KOPT-K1 (cell line): ENCODE data around the gene TMEM107.
"Not testable (repeated sequence)": the region's sequence is repeated elsewhere in the genome, so short reads cannot be mapped to it uniquely, and the experiment has no call there.

Source experiments
- H3K27ac ChIP-seq: fragments of 200-600 bp; sonication (generic); 2 replicates; pipeline ENCODE4 v1.5.1; 2016; ENCODE audit warnings: antibody characterized with exemption, mild to moderate bottlenecking, low read depth, low read length; ENCODE audit not compliant: poor library complexity, severe bottlenecking
- H3K36me3 ChIP-seq: fragments of 200-600 bp; sonication (generic); 2 replicates; pipeline ENCODE4 v1.5.1; 2017; ENCODE audit warnings: antibody characterized with exemption, mild to moderate bottlenecking, low read length, moderate library complexity; ENCODE audit not compliant: insufficient read depth
- H3K9me3 ChIP-seq: fragments of 200-600 bp; sonication (generic); 2 replicates; pipeline ENCODE4 v1.5.1; 2017; ENCODE audit warnings: antibody characterized with exemption, low read length, mild to moderate bottlenecking; ENCODE audit not compliant: insufficient read depth, poor library complexity, severe bottlenecking

The TMEM107 gene

GRCh38 chr17:8175795-8176196 lies 384 bp downstream of the TMEM107 start:
- Histone ChIP-seq H3K27ac (peak overlapping the region; percentile 85), H3K9me3 (no peaks in the 10 kb centered on the region), H3K36me3 (no peaks in the 10 kb centered on the region)

DNA sequence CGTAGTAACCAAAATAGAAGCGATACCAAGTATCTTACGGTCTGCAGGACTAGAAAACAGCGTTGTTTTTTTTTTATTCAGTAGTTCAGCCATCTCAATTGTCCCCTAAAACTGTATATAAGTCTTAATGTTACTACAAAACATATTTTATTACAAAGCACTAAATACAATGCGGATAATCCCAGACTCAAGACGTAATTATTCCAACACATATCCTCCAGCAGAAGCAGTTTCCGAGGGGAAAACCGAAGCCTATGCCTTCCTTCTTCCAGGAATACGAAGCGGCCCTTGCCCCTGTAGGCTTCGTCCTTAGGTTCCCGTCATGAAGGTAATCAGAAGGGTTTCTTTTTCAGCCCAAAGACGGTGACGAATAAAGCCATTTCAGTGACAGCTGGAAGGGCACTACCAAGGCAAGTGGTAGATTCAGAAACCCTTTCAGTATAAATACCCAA lies 2.3 kb downstream of the TMEM107 start:
- Histone ChIP-seq H3K9me3 (no peaks in the 10 kb centered on the region), H3K36me3 (no peaks in the 10 kb centered on the region), H3K27ac (peak overlapping the region; percentile 94)

GRCh38 chr17:8173056-8173870 lies 2.9 kb downstream of the TMEM107 start:
- H3K27ac ChIP-seq: peak overlapping the region; percentile 94
- H3K36me3 ChIP-seq: no peaks in the 10 kb centered on the region
- no peaks in the 10 kb centered on the region for H3K9me3 ChIP-seq

- H3K9me3 ChIP-seq, H3K27ac ChIP-seq: not testable (repeated sequence)
These were observed 6.0 kb downstream of the TMEM107 start for GRCh38 chr17:8170186-8170585.

GRCh38 chr17:8167526-8167925 lies 8.7 kb downstream of the TMEM107 start:
- Histone ChIP-seq H3K9me3 (no peaks in the 10 kb centered on the region), H3K27ac (no peak overlapping the region), H3K36me3 (no peaks in the 10 kb centered on the region)

More at GRCh38 chr17:8170186-8170585, 6.0 kb downstream of the TMEM107 start:
- not testable (repeated sequence) for H3K36me3 ChIP-seq

DNA sequence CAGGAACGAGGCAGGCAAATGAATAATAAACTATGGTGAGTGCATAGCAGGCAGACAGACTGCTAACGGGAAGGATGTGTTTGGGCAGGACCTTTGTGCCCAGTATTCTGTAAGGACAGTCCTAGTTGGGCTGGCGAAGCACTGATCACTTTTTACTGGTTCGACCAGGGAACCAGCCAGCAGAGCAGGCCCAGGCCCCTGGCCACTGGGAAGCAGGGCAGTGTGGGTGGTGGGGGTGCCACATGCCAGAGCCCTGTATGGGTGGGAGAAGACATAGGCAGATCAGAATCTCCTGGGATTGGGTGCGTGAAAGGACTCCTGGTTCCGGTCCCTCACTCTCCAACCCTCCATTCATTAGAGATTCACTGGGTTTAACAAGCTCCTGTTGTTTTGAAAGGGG lies 9.4 kb downstream of the TMEM107 start:
- no peaks in the 10 kb centered on the region for H3K36me3 ChIP-seq
- H3K9me3 ChIP-seq: no peaks in the 10 kb centered on the region
- H3K27ac ChIP-seq: no peak overlapping the region

DNA sequence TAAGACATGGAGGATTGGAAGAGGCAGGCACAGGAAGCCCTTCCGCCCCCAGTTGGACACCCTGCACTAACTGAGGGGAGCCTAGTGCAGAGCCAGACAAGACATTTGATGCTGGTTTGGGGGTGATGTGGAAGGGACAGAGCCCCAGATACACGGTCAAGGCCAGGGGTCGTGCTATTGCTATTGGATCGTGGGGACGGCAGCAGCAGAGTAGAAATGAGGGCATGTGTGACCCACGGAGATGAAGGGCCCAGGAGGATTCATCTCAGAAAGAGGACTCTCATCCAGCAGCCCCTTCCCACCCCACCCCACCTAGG lies 11.4 kb downstream of the TMEM107 start:
- Histone ChIP-seq H3K36me3 (peaks cover 18% of the 10 kb centered on the region), H3K27ac (peak overlapping the region; percentile 91), H3K9me3 (no peaks in the 10 kb centered on the region)

DNA sequence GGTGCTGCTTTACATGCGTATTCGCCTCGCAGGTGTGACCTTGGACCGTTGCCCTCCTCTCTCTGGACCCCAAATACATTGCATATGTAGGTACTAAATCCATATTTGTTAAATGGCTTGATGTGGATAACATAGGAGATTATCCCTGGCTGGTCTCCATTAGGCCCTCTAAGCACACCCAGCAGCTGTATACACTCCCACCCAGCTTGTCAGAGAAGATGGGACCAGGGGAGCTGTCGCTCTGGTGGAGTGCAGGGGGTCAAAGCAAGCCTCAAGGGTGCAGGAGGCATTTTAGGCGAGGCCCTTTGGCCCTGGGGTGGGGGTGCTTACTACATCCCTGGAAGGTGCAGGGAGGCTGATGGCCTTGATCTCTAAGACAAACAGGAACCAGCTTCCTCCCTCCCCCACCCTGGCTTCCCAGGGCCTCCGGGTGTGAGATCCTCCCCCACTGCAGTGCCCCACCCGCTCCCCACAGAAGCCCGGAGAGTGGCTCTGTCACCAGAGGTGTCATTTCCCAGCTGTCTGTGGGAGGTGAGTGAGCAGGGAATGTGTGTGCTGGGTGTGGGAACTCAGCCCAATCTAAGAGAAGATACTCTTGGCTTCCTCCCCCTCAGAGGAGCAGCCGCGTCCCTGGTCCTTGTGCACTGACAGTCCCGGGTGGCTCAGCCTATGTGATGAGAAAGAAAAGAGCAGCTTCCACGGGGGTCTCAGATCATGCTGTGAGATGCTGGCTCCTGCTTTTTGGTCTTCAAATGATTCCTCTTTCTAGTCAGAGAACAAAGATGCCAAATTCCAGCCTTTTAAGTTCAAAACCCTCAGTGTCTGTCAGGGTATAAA lies 12.0 kb downstream of the TMEM107 start:
- no peaks in the 10 kb centered on the region for H3K9me3 ChIP-seq
- H3K36me3 ChIP-seq: peaks cover 24% of the 10 kb centered on the region
- H3K27ac ChIP-seq: peak overlapping the region; percentile 91

GRCh38 chr17:8162997-8163977 lies 12.9 kb downstream of the TMEM107 start:
- no peaks in the 10 kb centered on the region for H3K9me3 ChIP-seq
- H3K27ac ChIP-seq: peak overlapping the region; percentile 91
- peaks cover 27% of the 10 kb centered on the region for H3K36me3 ChIP-seq

DNA sequence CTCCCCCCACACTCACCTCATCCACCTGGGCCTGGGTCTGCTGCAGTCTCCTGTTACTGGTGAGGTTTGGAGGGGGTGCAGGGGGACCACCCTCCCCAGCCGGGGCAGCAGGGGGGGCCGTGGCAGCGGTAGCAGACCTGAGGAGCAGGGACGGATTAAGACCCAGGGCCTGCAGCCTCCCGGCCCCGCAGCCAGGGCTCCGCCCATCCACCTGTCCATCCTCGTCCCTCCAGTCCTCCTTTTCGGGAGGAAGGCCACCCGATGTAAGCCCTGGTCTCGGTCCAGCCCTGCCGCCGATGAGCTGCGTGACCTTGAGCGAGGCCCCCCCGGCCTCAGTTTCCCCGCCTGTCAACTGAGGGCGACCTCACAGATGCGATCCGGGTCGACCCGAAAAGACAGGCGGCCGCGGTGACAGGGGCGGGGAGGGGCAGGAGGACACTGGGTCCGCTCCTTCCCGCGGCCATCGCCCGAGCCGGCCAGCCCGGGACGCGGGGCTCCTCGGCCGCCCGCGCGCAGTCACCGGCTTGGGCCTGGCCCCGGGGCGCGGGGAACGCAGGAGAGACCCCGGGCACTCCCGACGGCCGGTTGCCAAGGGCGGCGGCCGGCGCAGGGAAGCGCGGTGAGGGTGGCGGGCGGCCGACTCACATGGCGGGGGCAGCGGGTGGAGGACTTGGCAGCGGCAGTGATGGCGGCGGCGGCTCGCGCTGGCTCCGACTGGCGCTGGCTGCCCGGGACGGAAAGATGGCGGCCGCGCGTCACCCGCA lies 13.8 kb downstream of the TMEM107 start, which contains the start of gene VAMP2:
TSS of gene VAMP2 (minus strand) at position 716 of the 764 bp plus-strand sequence. CDS start at position 647, 69 bp downstream.
- peaks cover 31% of the 10 kb centered on the region for H3K36me3 ChIP-seq
- no peaks in the 10 kb centered on the region for H3K9me3 ChIP-seq
- H3K27ac ChIP-seq: peak within 1 kb of the TSS; percentile 91

DNA sequence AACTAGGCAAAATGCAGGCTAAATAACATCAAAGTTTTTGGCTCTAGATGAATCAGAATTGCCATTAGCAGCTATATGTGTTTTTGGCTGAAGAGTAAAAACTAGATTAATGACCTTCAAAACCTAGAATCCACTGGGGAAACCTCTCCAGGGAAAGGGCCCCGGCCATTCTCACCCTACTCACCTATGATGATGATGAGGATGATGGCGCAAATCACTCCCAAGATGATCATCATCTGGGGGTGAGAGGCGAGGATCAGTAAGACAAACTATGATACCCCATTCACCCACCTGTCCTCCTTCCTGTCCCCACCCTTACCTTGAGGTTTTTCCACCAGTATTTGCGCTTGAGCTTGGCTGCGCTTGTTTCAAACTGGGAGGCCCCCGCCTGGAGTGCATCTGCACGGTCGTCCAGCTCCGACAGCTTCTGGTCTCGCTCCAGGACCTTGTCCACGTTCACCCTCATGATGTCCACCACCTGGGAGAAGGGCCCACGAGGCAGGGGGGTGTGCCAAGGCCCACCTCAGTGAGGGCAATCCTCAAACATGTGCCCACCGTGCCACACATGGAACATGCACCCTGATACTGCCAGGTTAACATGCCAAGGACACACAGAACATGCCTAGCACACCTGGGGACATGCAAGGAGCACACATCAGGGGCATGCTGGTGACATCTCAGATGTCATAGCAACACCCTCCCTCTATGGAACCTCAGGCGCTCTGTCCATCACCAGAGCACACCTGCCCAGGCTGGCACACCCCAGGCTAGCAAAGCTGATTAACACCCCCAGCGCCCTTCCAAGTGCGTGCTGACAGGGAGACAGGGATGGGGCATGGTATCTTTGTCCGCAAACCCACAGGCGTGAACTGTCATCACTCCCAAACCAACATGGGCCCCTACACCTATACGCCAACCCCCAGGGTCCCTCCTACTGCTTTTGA lies 14.6 kb downstream of the TMEM107 start:
- peak overlapping the region; percentile 91 for H3K27ac ChIP-seq
- H3K9me3 ChIP-seq: no peaks in the 10 kb centered on the region
- H3K36me3 ChIP-seq: peaks cover 31% of the 10 kb centered on the region

- Histone ChIP-seq H3K27ac (no peak overlapping the region), H3K9me3 (no peaks in the 10 kb centered on the region), H3K36me3 (peaks cover 31% of the 10 kb centered on the region)
These were observed 15.4 kb downstream of the TMEM107 start for GRCh38 chr17:8160741-8161221.

DNA sequence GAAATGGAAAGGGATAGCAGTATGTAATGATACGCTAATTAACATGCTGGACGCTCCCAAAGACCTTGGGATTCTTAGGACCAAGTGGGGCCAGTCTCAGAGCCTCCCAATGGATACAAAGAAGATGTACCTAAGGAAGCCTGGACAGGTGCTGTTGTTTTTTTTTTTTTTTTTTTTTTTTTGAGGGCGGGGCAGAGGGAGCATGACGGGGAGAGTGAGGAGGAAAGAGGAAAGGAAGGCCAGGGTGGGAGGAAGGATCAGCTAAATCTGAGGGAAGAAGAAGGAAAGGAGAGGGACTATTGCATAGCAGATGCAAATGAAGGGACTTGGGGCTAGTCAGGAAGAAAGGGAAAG lies 16.0 kb downstream of the TMEM107 start:
- no peak overlapping the region for H3K27ac ChIP-seq
- no peaks in the 10 kb centered on the region for H3K9me3 ChIP-seq

More for the DNA sequence above, 16.0 kb downstream of the TMEM107 start:
- peaks cover 31% of the 10 kb centered on the region for H3K36me3 ChIP-seq
